Spleen (tissue), 7 donors: ENCODE results near the gene AASDH.

Source experiments
- CTCF ChIP-seq, 11 experiments: fragments of 200-600 bp in 7 of 11; fragments of 450-650 bp in 4 of 11; sonication (generic) in 4 of 11; IDR thresholded peaks in 8 of 11; conservative IDR thresholded peaks in 3 of 11; 1 replicate in 7 of 11; 2 replicates in 4 of 11; pipeline versions ENCODE4 v1.4.0 to v1.8.0; 2016 to 2021; ENCODE audit warnings: antibody characterized with exemption in 11 of 11, inconsistent platforms in 4 of 11, mild to moderate bottlenecking in 1 of 11
- POLR2A ChIP-seq, 3 donors: fragments of 450-650 bp; IDR thresholded peaks; one replicate each; pipeline ENCODE4 v1.5.1; 2017; ENCODE audit warnings: antibody characterized with exemption in 3 of 3, mild to moderate bottlenecking in 1 of 3
- POLR2AphosphoS5 ChIP-seq, 3 donors: sonication (generic); formaldehyde crosslinking; IDR thresholded peaks; one replicate each; pipeline ENCODE4 v1.5.1; 2017; ENCODE audit warnings: antibody characterized with exemption in 3 of 3
- donor health status: DM: no; HTN: no; CAD: no; lungs with moderate emphysema.
- donor health status: DM: no; HTN: no; CAD: no.
- donor health status: DM: no; HTN: no; CAD: no.

- no peak for TF ChIP-seq POLR2A (IDR thresholded peaks at IDR 0.05)
- no peak for TF ChIP-seq CTCF (IDR thresholded peaks at IDR 0.05 in 8 of 11, conservative IDR thresholded peaks at IDR 0.05 in 3 of 11)
- TF ChIP-seq POLR2AphosphoS5 (IDR thresholded peaks at IDR 0.05): no peak
Observed at GRCh38 chr4:56391270-56391669, 4.0 kb upstream of the AASDH start.
